ENCODE measurements around the gene DMBT1.

The DMBT1 gene

GRCh38 chr10:122560279-122560804 is at the start of gene DMBT1:
DMBT1 (plus strand) TSS chr10:122560754; CDS start chr10:122560771, 17 bp downstream.
- no peaks in the 10 kb centered on the region for H3K36me3 Mint-ChIP-seq (ENCODE audit: low read depth)

GRCh38 chr10:122513053-122513452 is 47.5 kb upstream of the DMBT1 start:
- Mint-ChIP-seq H3K4me3 (no peak overlapping the region), H3K27me3 (ENCODE audit: low read depth) (peaks cover 3% of the 10 kb centered on the region)
- DNase-seq (ENCODE audit: low spot score): no peak

More at GRCh38 chr10:122560279-122560804, at the start of gene DMBT1:
- H3K4me1 Mint-ChIP-seq (ENCODE audit: low read depth): peaks cover 9% of the 10 kb centered on the region
- DNase-seq (ENCODE audit: low spot score): no peak
- peaks cover 37% of the 10 kb centered on the region for H3K27me3 Mint-ChIP-seq (ENCODE audit: low read depth)
- no peak within 1 kb of the TSS for H3K27ac Mint-ChIP-seq
- no peak within 1 kb of the TSS for H3K4me3 Mint-ChIP-seq
- no peaks in the 10 kb centered on the region for H3K9me3 Mint-ChIP-seq

GRCh38 chr10:122514045-122514840 is 46.3 kb upstream of the DMBT1 start:
- Mint-ChIP-seq H3K27me3 (ENCODE audit: low read depth) (peaks cover 5% of the 10 kb centered on the region), H3K27ac (no peak overlapping the region), H3K4me3 (no peak overlapping the region), H3K9me3 (no peaks in the 10 kb centered on the region), H3K36me3 (ENCODE audit: low read depth) (no peaks in the 10 kb centered on the region), H3K4me1 (ENCODE audit: low read depth) (peaks cover 24% of the 10 kb centered on the region)
- DNase-seq (ENCODE audit: low spot score): no peak

More at GRCh38 chr10:122513053-122513452, 47.5 kb upstream of the DMBT1 start:
- Mint-ChIP-seq H3K36me3 (ENCODE audit: low read depth) (no peaks in the 10 kb centered on the region), H3K4me1 (ENCODE audit: low read depth) (peaks cover 24% of the 10 kb centered on the region), H3K27ac (no peak overlapping the region), H3K9me3 (no peaks in the 10 kb centered on the region)

- no peak for DNase-seq (ENCODE audit: low spot score)
- H3K27ac Mint-ChIP-seq: no peak overlapping the region
- peaks cover 5% of the 10 kb centered on the region for H3K27me3 Mint-ChIP-seq (ENCODE audit: low read depth)
- no peak overlapping the region for H3K4me3 Mint-ChIP-seq
- H3K9me3 Mint-ChIP-seq: no peaks in the 10 kb centered on the region
- no peaks in the 10 kb centered on the region for H3K36me3 Mint-ChIP-seq (ENCODE audit: low read depth)
- H3K4me1 Mint-ChIP-seq (ENCODE audit: low read depth): peaks cover 24% of the 10 kb centered on the region
These were observed 45.5 kb upstream of the DMBT1 start for GRCh38 chr10:122515022-122515424.

- Mint-ChIP-seq H3K27me3 (ENCODE audit: low read depth) (peaks cover 5% of the 10 kb centered on the region), H3K36me3 (ENCODE audit: low read depth) (no peaks in the 10 kb centered on the region), H3K27ac (no peak overlapping the region), H3K4me1 (ENCODE audit: low read depth) (peaks cover 24% of the 10 kb centered on the region), H3K9me3 (no peaks in the 10 kb centered on the region), H3K4me3 (peak overlapping the region; percentile 44)
- peak; percentile 62 for DNase-seq (ENCODE audit: low spot score)
These were observed 44.8 kb upstream of the DMBT1 start for GRCh38 chr10:122515588-122516231.

- Mint-ChIP-seq H3K4me1 (ENCODE audit: low read depth) (peaks cover 24% of the 10 kb centered on the region), H3K36me3 (ENCODE audit: low read depth) (no peaks in the 10 kb centered on the region), H3K9me3 (no peaks in the 10 kb centered on the region), H3K27ac (no peak overlapping the region), H3K27me3 (ENCODE audit: low read depth) (peaks cover 5% of the 10 kb centered on the region), H3K4me3 (no peak overlapping the region)
- no peak for DNase-seq (ENCODE audit: low spot score)
These were observed 43.8 kb upstream of the DMBT1 start for GRCh38 chr10:122516734-122517133.

GRCh38 chr10:122519144-122519543 is 41.4 kb upstream of the DMBT1 start:
- no peak for DNase-seq (ENCODE audit: low spot score)
- Mint-ChIP-seq H3K27me3 (ENCODE audit: low read depth) (peaks cover 20% of the 10 kb centered on the region), H3K36me3 (ENCODE audit: low read depth) (no peaks in the 10 kb centered on the region), H3K9me3 (no peaks in the 10 kb centered on the region), H3K27ac (no peak overlapping the region), H3K4me1 (ENCODE audit: low read depth) (peaks cover 20% of the 10 kb centered on the region), H3K4me3 (no peak overlapping the region)

- Mint-ChIP-seq H3K36me3 (ENCODE audit: low read depth) (no peaks in the 10 kb centered on the region), H3K27ac (no peak overlapping the region), H3K4me1 (ENCODE audit: low read depth) (peaks cover 17% of the 10 kb centered on the region), H3K4me3 (no peak overlapping the region), H3K9me3 (no peaks in the 10 kb centered on the region), H3K27me3 (ENCODE audit: low read depth) (peaks cover 20% of the 10 kb centered on the region)
- no peak for DNase-seq (ENCODE audit: low spot score)
These were observed 40.7 kb upstream of the DMBT1 start for GRCh38 chr10:122519873-122520272.

- no peaks in the 10 kb centered on the region for H3K9me3 Mint-ChIP-seq
- no peak overlapping the region for H3K4me3 Mint-ChIP-seq
- H3K27ac Mint-ChIP-seq: no peak overlapping the region
- peaks cover 8% of the 10 kb centered on the region for H3K4me1 Mint-ChIP-seq (ENCODE audit: low read depth)
- H3K27me3 Mint-ChIP-seq (ENCODE audit: low read depth): peaks cover 23% of the 10 kb centered on the region
- no peak for DNase-seq (ENCODE audit: low spot score)
- H3K36me3 Mint-ChIP-seq (ENCODE audit: low read depth): no peaks in the 10 kb centered on the region
These were observed 39.5 kb upstream of the DMBT1 start for GRCh38 chr10:122521011-122521410.

GRCh38 chr10:122524811-122525210 is 35.7 kb upstream of the DMBT1 start:
- H3K9me3 Mint-ChIP-seq: no peaks in the 10 kb centered on the region
- DNase-seq (ENCODE audit: low spot score): no peak
- no peaks in the 10 kb centered on the region for H3K36me3 Mint-ChIP-seq (ENCODE audit: low read depth)
- peaks cover 23% of the 10 kb centered on the region for H3K27me3 Mint-ChIP-seq (ENCODE audit: low read depth)
- no peaks in the 10 kb centered on the region for H3K4me1 Mint-ChIP-seq (ENCODE audit: low read depth)
- H3K27ac Mint-ChIP-seq: no peak overlapping the region
- no peak overlapping the region for H3K4me3 Mint-ChIP-seq

- no peak for DNase-seq (ENCODE audit: low spot score)
- no peak overlapping the region for H3K27ac Mint-ChIP-seq
- no peaks in the 10 kb centered on the region for H3K36me3 Mint-ChIP-seq (ENCODE audit: low read depth)
- H3K4me1 Mint-ChIP-seq (ENCODE audit: low read depth): no peaks in the 10 kb centered on the region
- H3K4me3 Mint-ChIP-seq: no peak overlapping the region
- H3K27me3 Mint-ChIP-seq (ENCODE audit: low read depth): peaks cover 24% of the 10 kb centered on the region
- H3K9me3 Mint-ChIP-seq: no peaks in the 10 kb centered on the region
These were observed 34.8 kb upstream of the DMBT1 start for GRCh38 chr10:122525788-122526187.

- H3K36me3 Mint-ChIP-seq (ENCODE audit: low read depth): no peaks in the 10 kb centered on the region
- no peak overlapping the region for H3K4me3 Mint-ChIP-seq
- peaks cover 34% of the 10 kb centered on the region for H3K27me3 Mint-ChIP-seq (ENCODE audit: low read depth)
- no peaks in the 10 kb centered on the region for H3K9me3 Mint-ChIP-seq
- DNase-seq (ENCODE audit: low spot score): no peak
- no peaks in the 10 kb centered on the region for H3K4me1 Mint-ChIP-seq (ENCODE audit: low read depth)
- no peak overlapping the region for H3K27ac Mint-ChIP-seq
These were observed 33.7 kb upstream of the DMBT1 start for GRCh38 chr10:122526892-122527291.

GRCh38 chr10:122530177-122530576 is 30.4 kb upstream of the DMBT1 start:
- Mint-ChIP-seq H3K27me3 (ENCODE audit: low read depth) (peaks cover 17% of the 10 kb centered on the region), H3K27ac (no peak overlapping the region), H3K9me3 (no peaks in the 10 kb centered on the region), H3K4me1 (ENCODE audit: low read depth) (no peaks in the 10 kb centered on the region), H3K36me3 (ENCODE audit: low read depth) (no peaks in the 10 kb centered on the region), H3K4me3 (no peak overlapping the region)
- no peak for DNase-seq (ENCODE audit: low spot score)

GRCh38 chr10:122531261-122531660 is 29.3 kb upstream of the DMBT1 start:
- Mint-ChIP-seq H3K9me3 (no peaks in the 10 kb centered on the region), H3K27ac (no peak overlapping the region), H3K36me3 (ENCODE audit: low read depth) (no peaks in the 10 kb centered on the region), H3K4me3 (no peak overlapping the region), H3K27me3 (ENCODE audit: low read depth) (peaks cover 24% of the 10 kb centered on the region), H3K4me1 (ENCODE audit: low read depth) (no peaks in the 10 kb centered on the region)
- DNase-seq (ENCODE audit: low spot score): no peak

All from T-helper 2 cell treated with Interferon-gamma antibody and Interleukin-4, amounts not matched to agents 5 μg/mL and 100 μg/mL, for 36 hours (primary cell).